LNCaP clone FGC (cell line): Measurements from ENCODE around the gene HLA-DMB.
A peak's percentile ranks its signal among the peaks of the same experiment; 100 is the strongest.

Source experiments
- DNase-seq: peaks from one replicate; pipeline ENCODE4 v3.0.0-alpha.2; 2011; ENCODE audit warnings: low read depth
- H3K4me3 ChIP-seq: 2 replicates; pipeline ENCODE4 v1.5.1; 2011; ENCODE audit warnings: mild to moderate bottlenecking, low read depth, low read length, control low read depth
- CTCF ChIP-seq: IDR thresholded peaks from 2 replicates; pipeline ENCODE4 v1.5.1; 2012; ENCODE audit warnings: mild to moderate bottlenecking; ENCODE audit not compliant: control insufficient read depth, insufficient read depth; ENCODE audit errors: extremely low read depth

HLA-DMB gene

DNA sequence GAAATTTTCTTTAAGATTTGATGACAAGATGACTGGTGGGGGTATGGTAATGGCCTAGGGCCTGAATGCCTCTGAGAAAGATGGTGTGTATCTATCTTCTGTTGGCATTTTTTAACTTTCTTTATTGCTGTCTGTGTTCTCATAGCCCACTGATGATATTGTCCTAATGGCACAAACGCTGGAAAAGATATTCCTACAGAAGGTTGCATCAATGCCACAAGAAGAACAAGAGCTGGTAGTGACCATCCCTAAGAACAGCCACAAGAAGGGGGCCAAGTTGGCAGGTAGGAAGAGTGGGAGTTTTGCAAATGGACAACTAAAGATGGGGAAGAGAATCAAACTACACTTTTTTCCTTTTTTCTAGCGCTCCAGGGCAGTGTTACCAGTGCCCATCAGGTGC, 35.1 kb upstream of the HLA-DMB start:
- H3K4me3 ChIP-seq, result peak overlapping the region; percentile 96
- DNase-seq, result no peak
- TF ChIP-seq CTCF, result no peak

DNA sequence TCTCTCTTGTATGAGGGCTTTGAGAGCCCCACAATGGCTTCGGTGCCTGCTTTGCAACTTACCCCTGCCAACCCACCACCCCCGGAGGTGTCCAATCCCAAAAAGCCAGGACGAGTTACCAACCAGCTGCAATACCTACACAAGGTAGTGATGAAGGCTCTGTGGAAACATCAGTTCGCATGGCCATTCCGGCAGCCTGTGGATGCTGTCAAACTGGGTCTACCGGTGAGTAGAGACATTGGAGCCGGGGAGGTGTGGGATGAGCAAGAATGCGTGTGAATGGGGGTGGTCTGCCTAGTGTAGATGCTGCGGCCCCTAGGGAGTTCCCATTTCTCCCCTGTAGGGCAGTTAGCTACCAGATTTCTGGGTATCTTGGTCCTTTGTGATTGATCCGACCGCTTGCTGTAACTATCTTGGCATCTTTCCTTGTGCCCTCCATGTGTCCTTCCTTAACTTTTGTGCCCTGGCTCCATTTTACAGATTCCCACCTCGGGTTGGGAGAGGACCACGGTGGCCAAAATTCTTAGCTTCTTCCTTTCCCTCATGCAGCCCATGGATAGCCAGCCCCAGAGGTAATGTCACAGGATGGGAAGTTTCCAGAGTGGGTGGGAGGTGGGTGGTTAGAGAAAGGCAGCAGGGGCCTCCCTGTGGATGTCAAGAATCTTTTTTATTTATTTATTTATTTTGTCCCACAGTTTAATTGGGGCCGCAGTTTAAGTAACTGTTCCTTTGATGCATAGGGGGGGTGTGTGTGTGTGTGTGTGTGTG, 33.9 kb upstream of the HLA-DMB start:
- no peak for TF ChIP-seq CTCF
- peak overlapping the region; percentile 96 for H3K4me3 ChIP-seq
- DNase-seq, result no peak

GRCh38 chr6:32974016-32974333, 33.1 kb upstream of the HLA-DMB start:
- peak overlapping the region; percentile 96 for H3K4me3 ChIP-seq
- DNase-seq, result no peak
- no peak for TF ChIP-seq CTCF

- peak overlapping the region; percentile 96 for H3K4me3 ChIP-seq
- DNase-seq, result no peak
- no peak for TF ChIP-seq CTCF
Observed at GRCh38 chr6:32973144-32974015, 32.6 kb upstream of the HLA-DMB start.

DNA sequence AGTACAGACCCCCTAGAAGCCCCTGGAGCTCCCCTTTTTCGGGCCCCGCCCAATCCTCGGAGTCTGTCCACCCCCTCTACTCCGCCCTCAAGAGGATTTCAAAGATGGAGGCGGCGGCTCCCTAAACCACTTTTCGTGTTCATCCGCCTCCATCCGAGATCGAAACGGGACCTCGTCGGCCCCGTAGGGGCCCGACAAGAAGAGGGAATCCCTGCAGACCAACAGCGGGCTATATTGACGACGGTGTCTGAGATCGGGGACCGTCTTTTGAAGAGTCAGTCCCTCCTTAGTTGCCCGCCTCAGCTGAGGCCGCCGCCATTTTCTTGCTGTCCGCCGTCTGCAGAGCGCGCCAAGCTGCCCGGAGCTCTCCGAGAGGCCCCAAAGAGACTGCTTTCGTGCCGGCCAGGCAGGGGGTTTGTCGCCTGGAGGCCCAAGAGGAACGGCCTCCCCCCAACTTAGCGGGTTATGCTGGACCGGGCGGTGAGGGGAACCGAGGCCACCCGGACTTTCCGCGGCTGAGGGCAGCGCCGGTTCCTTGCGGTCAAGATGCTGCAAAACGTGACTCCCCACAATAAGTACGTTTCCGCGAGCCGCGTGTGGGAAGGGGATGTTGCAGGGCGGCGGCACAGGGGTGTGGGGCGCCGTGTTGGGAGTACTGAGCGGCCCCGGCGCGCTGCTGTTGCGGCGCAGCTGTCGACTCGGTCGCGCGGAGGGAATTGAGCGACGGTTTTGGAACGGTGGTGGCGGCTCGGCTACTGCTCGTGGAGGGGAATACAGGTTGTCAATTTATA, 31.7 kb upstream of the HLA-DMB start:
- no peak for TF ChIP-seq CTCF
- H3K4me3 ChIP-seq, result peak overlapping the region; percentile 96
- no peak for DNase-seq

GRCh38 chr6:32971581-32972352, 30.9 kb upstream of the HLA-DMB start:
- DNase-seq, result peak; percentile 100
- H3K4me3 ChIP-seq, result peak overlapping the region; percentile 96
- no peak for TF ChIP-seq CTCF
